Measurements from ENCODE around the gene DHRS1.

- TF ChIP-seq MYC (IDR thresholded peaks at IDR 0.05; ENCODE audit: low read depth, low read length) (no peak), CTCF (IDR thresholded peaks at IDR 0.05; ENCODE audit: low read depth, low read length) (no peak)
- TF ChIP-seq, protein P1, sequence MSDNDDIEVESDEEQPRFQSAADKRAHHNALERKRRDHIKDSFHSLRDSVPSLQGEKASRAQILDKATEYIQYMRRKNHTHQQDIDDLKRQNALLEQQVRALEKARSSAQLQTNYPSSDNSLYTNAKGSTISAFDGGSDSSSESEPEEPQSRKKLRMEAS (IDR thresholded peaks at IDR 0.05; ENCODE audit: low read depth, low read length) = no peak; the same call in 1 of the 2 replicates
Observed at GRCh38 chr14:24313913-24314312, 14.3 kb upstream of the DHRS1 start.
